Umbilical cord (tissue), 2 donors: ENCODE data around the gene PLCB1. TPM values are rescaled to one million over a fixed set of nuclear protein-coding genes. Genes with fewer than 3 reads are reported as not detected.
"Not testable (repeated sequence)": the region's sequence is repeated elsewhere in the genome, so short reads cannot be mapped to it uniquely, and the experiment has no call there.

Source experiments
- DNase-seq: peaks from one replicate; pipeline ENCODE4 v3.0.0-alpha.2; 2015; ENCODE audit warnings: low spot score
- total RNA-seq: library from RNA; depleted of rRNA; stranded (reverse); fragments of >200 nt; gene quantifications from one replicate; pipeline ENCODE4 v1.2.3, GENCODE V29; 2014; ENCODE audit warnings: low replicate concordance; ENCODE audit not compliant: insufficient read depth

PLCB1 gene
- 49.1 TPM for total RNA-seq

- DNase-seq: peak; percentile 91
Measured at GRCh38 chr20:8131598-8132483, at the start of gene PLCB1. Gene PLCB1 (plus strand): TSS chr20:8132266. CDS start chr20:8132652, 386 bp downstream.

GRCh38 chr20:8082989-8083388 is 49.1 kb upstream of the PLCB1 start:
- peak; percentile 77 for DNase-seq

GRCh38 chr20:8089668-8090067 is 42.4 kb upstream of the PLCB1 start:
- DNase-seq: no peak

GRCh38 chr20:8094415-8094818 is 37.6 kb upstream of the PLCB1 start:
- DNase-seq: peak; percentile 78

GRCh38 chr20:8094850-8095249 is 37.2 kb upstream of the PLCB1 start:
- peak; percentile 25 for DNase-seq

GRCh38 chr20:8095648-8096572 is 36.2 kb upstream of the PLCB1 start:
- DNase-seq: no peak

- no peak for DNase-seq
Measured at GRCh38 chr20:8097307-8097706, 34.8 kb upstream of the PLCB1 start.

- DNase-seq: no peak
Measured at GRCh38 chr20:8104252-8104651, 27.8 kb upstream of the PLCB1 start.

- DNase-seq: not testable (repeated sequence)
Measured at GRCh38 chr20:8114612-8115011, 17.5 kb upstream of the PLCB1 start.

- DNase-seq: no peak
Measured at GRCh38 chr20:8115436-8115835, 16.6 kb upstream of the PLCB1 start.

GRCh38 chr20:8116067-8116811 is 15.8 kb upstream of the PLCB1 start:
- peak; percentile 74 for DNase-seq

- no peak for DNase-seq
Measured at GRCh38 chr20:8117636-8118035, 14.4 kb upstream of the PLCB1 start.

GRCh38 chr20:8118039-8118438 is 14.0 kb upstream of the PLCB1 start:
- DNase-seq: peak; percentile 89

GRCh38 chr20:8118760-8119159 is 13.3 kb upstream of the PLCB1 start:
- peak; percentile 64 for DNase-seq

- no peak for DNase-seq
Measured at GRCh38 chr20:8121666-8122065, 10.4 kb upstream of the PLCB1 start.

- no peak for DNase-seq
Measured at GRCh38 chr20:8124639-8125038, 7.4 kb upstream of the PLCB1 start.

GRCh38 chr20:8126181-8126580 is 5.9 kb upstream of the PLCB1 start:
- no peak for DNase-seq

GRCh38 chr20:8126841-8127378 is 5.2 kb upstream of the PLCB1 start:
- no peak for DNase-seq

GRCh38 chr20:8127553-8128255 is 4.4 kb upstream of the PLCB1 start:
- no peak for DNase-seq

- DNase-seq: no peak
Measured at GRCh38 chr20:8128291-8129060, 3.6 kb upstream of the PLCB1 start.
